HG03432 (cell line): ENCODE data around the gene PSMB5.

Experiments
- ATAC-seq: cut with Tn5 transposase; IDR thresholded peaks from one replicate; pipeline ENCODE4 v1.9.1; 2021; ENCODE audit warnings: mild to moderate bottlenecking, moderate library complexity; ENCODE audit not compliant: unreplicated experiment

The PSMB5 gene

DNA sequence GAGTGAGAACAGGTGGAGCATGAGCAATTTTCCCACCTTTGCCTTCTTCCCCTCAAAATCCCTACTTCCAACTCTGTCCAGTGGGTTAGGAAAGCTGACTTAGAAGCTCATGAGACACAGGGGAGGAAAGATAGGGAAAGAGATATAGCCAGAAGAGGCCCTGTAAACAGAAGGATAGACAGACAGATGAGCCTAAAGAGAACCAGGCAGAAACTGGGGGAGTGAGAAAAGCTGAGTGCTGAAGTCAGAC lies 57.3 kb downstream of the PSMB5 start:
- ATAC-seq, result no peak

- no peak for ATAC-seq
Measured at GRCh38 chr14:22976620-22977433, 57.9 kb downstream of the PSMB5 start.
